ENCODE results near the gene CNR2.
"Not testable (repeated sequence)": the region's sequence is repeated elsewhere in the genome, so short reads cannot be mapped to it uniquely, and the experiment has no call there.

CNR2 gene

DNA sequence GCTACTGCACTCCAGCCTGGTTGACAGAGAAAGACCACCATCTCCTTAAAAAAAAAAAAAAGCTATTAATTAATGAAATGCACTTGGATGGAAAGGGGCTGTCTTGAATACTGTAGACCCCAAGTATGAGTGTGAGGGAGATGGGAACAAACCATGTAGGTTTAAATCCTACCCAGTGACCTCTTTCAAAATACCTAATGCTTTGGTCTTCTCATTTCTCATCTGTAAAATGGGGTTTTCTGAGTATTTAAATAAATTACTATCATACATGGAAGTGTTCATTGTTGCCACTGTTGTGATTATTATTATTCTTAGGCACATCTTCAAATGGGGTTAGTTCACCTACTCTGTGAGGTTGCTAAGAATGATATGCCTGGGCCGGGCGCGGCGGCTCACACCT is 27.9 kb downstream of the CNR2 start:
- DNase-seq (ENCODE audit: low read depth), result no peak

DNA sequence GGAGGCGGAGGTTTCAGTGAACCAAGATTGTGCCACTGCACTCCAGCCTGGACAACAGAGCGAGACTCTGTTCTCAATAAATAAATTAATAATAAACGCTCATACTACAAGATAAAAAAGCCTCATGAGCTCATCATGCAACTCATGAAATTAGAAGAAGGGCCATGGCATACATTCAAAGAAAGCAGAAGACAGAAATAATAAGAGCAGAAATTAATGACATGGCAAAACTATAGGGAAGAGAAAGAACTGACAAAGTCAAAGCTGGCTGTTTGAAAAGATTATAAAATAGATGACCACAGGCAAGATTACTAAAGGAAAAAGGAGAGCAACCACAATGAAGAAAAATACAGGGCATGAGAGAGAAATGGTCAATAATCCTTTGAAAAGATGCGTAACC is 30.4 kb downstream of the CNR2 start:
- no peak for DNase-seq (ENCODE audit: low read depth)

DNA sequence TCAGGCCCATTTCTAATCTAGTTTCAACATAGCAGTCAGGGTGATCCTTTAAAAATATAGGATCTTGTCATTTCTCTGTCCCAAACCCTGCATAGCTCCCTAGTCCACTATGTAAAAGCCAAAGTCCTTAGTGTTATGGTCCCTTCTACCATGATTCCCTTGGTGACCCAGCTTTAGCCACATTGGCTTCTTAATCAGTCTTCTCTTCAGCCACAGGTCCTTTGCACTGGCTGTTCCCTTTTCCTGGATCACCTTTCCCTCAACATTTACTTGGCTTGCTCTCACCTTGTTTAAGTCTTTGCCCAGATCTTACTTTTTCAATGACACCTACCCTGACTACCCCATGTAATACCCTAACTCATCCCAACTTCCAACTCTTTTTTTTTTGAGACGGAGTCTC is 33.4 kb downstream of the CNR2 start:
- no peak for DNase-seq (ENCODE audit: low read depth)

DNA sequence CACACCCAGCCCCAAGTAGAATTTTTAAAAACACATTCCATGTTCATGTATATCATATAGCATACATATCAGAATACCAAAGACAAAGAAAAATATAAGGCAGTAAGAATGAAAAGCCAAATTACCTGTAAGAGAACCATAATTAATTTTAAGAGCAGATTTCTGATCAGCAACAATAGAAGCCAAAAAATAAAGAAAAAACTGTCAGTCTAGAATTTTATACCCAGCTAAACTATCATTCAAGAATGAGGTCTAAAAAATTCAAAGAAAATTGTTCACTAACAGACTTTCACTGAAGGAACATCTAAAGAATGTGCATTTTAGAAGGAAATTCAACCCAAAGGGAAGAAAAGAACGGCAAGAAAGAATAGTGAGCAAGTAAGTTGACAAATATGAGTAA is 34.5 kb downstream of the CNR2 start:
- DNase-seq (ENCODE audit: low read depth), result no peak

DNA sequence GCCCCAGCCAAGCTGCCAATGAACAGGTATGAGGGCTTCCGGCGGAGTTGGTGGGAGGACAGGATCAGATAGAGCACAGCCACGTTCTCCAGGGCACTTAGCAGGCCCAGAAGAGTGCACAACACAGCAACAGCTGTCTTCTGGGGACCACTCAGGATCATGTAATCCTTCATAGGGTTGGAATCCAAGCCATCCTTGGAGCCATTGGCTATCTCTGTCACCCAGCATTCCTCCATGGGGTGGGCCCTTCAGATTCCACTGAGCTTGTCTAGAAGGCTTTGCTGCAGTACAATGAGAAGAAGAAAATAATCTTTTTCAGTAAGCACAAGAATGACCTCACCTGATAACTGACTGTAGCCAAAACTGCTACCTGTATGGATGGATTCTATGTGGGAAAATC is 37.8 kb downstream of the CNR2 start:
- DNase-seq (ENCODE audit: low read depth), result no peak

DNA sequence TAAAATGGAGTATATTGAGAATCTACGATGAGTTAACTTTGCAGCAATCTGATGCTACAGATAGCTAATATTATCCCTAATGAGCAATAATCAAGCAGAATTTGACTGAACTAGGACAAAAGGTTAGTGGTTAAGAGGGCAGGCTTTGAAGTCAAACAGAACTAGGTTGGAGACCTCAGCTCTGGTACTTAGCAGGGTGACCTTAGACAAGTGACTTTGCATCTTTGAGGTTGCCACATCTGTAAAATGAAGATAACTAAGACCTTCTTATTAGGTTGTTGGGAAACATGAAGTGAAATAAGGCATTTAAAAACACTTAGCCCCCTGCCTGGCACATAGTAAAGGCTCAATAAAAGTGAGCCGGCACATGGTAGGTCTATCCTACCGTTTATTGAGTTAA is 40.7 kb downstream of the CNR2 start:
- DNase-seq (ENCODE audit: low read depth), result no peak

DNA sequence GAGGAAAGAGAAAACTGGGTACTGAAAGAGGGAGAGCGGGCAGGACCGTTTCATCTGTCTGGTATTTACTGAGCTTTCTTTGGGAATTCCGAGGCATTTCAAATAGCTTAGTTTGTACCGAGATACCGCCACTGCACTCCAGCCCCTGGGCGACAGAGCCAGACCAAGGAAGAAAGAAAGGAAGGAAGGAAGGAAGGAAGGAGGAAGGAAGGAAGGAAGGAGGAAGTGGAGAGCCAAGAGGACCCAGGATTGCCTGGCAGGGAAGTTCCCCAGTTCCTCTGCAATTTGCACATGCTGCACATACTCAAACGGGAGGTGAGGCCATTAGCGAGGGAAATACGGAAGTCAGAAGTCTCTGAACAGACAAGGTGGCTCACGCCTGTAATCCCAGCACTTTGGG is 44.1 kb downstream of the CNR2 start:
- no peak for DNase-seq (ENCODE audit: low read depth)

DNA sequence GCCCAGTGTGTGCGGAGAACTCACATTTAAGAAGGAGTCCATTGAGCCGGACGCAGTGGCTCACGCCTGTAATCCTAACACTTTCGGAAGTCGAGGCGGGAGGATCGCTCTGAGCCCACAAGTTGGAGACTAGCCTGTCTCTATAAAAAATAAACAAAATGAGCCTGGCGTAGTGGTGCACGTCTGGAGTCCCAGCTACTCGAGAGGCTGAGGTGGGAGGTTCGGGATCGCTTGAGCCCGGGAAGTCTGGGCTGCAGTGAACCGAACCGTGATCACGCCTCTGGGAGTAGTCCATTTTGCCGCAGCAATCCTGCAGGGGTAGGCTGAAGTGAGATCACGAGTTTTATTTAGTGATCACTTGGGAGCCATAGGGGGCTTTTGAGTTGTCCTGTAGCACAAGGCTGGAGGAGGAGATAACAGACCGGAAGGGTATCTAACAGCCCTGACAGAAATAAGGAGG is 44.6 kb downstream of the CNR2 start:
- no peak for DNase-seq (ENCODE audit: low read depth)

DNA sequence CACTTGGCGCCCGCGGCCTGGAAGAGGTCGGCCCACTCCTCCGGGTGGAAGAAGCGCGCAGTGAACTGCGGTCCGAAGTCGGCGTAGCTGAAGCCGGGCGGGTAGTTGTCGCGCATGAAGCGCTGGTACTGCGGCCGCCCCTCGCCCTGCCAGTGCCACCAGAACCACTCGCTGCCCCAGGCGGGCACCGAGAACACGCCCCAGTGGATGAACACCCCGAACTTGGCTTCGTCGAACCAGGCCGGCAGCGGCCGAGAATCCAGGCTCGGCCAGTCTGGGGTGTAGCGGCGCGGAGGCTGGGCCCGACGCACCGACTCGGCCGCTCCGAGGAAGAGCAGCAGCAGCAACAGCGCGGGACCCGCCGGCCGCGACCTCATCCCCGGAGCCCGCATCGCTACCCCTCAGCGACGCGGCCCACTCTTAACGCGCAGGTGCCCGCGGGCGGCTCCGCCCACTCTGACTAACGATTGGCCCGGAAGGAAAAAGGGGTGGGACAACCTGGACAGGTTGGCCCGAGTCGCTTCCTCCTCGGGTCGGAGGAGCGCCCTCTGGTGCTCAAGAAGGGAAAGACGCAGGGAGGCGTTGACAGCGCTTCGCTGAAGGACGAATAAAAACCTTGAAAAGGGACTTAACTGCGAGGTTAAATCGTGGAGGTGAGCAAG is 45.1 kb downstream of the CNR2 start, which contains the start of gene FUCA1:
FUCA1 (minus strand) TSS at position 396 of the 662 bp plus-strand sequence; CDS start at position 392, 4 bp downstream.
- DNase-seq (ENCODE audit: low read depth), result peak; percentile 92

DNA sequence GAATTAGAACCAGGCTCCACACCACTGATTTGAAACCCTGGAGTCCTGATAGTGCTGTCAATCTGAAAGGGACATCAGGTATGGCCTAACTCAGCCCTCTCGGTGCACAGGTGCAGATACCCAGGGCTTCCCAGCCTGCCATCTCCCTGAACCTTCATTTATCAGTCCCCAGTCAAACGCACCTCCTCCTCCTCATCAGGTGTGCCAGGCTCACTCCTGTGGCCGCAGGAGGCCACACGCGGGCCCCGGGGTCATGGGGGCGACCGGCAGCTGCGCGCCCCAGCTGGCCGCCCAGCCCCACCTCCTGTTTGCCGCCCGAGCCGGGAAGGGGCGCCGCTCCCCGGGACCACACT is 45.6 kb downstream of the CNR2 start:
- DNase-seq (ENCODE audit: low read depth), result no peak

DNA sequence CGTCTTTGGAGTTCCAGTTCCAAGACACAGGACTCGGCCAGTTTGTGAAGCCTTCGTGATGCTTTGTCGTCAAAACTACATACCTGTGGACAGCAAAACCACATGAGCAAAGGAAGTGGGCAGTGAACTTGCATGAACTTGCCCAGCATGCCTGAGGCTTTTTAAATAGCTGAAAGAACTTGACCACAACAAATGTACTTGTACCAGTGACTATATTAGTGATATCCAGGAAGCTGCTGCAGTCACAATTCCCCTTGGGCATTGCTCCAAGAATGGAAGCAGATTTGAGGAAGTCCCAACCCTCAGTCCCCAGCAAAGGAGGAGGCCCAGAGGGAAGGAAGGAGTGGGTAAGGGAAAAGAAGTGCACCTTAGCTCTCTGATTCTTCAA is 47.6 kb downstream of the CNR2 start:
- no peak for DNase-seq (ENCODE audit: low read depth)

DNA sequence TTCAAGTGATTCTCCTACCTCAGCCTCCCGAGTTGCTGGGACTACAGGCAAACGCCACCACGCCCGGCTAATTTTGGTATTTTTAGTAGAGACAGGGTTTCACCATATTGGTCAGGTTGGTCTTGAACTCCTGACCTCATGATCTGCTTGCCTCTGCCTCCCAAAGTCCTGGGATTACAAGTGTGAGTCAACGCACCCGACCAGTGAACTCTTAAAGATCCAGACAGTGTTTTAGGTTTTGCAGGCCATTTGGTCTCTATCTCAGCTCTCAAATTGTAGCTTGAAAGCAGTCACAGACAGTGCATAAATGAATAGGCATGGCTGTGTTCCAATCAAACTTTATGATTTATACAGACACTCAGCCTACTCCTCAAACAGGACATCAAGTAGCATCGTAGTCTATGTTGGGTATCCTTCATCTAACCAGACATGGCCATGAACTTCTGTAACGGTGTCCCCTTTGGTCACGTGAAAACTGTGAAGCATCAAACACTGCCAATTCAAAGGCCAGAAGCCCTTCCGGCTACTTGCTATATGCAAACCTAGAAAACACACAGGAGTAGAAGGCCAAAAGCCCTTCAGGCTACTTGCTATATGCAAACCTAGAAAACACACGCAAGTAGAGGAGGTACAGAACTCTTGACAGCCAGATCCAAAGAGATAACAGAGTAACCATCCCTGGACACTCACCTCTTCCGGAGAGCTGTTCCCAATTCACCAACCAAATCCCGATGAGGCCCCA is 48.2 kb downstream of the CNR2 start:
- DNase-seq (ENCODE audit: low read depth), result no peak

DNA sequence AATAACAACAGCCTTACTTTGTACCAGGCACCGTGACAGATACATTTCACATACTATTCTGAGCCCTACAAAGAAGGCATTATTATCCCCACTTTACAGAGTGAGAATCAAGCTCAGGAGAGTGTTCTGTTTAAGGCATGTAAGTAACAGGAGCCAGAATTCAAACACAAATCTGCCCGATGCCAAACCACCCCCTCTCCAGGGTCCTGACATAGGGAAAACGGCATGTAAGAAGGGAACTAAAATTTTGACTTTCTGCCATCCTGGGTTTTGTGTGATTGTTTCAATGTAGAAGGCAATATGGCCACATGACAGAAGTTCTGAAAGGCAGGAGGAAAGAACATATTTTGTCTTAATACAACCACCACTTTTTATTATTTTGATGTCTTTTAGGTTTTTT is 50.5 kb downstream of the CNR2 start:
- no peak for DNase-seq (ENCODE audit: low read depth)

DNA sequence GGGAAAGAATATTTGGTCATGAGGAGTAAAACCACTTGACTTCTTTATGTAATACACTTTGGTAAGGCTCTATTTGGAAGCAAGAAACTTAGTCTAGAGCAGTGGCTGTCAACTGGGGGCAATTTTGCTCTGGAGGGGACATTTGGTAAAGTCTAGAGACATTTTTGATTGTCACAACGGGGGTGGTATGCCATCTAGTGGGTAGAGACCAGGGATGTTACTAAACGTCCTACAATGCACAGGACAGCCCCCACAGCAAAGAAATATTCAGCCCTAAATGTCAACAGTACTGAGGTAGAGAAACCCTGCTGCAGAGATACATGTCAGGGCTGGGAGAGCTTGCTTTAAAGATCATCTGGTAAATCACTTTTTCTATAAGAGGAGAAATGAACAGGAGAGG is 58.6 kb downstream of the CNR2 start:
- DNase-seq (ENCODE audit: low read depth), result no peak

DNA sequence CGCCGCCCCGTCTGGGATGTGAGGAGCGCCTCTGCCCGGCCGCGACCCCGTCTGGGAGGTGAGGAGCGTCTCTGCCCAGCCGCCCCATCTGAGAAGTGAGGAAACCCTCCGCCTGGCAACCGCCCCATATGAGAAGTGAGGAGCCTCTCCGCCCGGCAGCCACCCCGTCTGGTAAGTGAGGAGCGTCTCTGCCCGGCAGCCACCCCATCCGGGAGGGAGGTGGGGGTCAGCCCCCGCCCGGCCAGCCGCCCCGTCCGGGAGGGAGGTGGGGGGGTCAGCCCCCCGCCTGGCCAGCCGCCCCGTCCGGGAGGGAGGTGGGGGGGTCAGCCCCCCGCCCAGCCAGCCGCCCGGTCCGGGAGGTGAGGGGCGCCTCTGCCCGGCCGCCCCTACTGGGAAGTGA is 60.0 kb downstream of the CNR2 start:
- DNase-seq (ENCODE audit: low read depth), result not testable (repeated sequence)

DNA sequence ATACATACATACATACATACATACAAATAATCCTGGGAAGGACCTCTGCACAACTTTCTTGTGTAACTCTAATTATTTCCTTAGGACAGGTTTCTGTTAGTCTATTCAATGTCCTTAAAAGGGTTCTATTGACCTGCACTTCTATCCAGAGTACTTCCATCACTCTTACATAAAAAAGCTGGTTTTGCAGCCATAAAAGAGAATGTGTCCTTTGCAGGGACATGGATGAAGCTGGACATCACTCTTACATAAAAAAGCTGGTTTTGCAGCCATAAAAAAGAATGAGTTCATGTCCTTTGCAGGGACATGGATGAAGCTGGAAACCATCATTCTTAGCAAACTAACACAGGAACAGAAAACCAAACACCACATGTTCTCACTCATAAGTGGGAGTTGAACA is 61.8 kb downstream of the CNR2 start:
- DNase-seq (ENCODE audit: low read depth), result not testable (repeated sequence)

DNA sequence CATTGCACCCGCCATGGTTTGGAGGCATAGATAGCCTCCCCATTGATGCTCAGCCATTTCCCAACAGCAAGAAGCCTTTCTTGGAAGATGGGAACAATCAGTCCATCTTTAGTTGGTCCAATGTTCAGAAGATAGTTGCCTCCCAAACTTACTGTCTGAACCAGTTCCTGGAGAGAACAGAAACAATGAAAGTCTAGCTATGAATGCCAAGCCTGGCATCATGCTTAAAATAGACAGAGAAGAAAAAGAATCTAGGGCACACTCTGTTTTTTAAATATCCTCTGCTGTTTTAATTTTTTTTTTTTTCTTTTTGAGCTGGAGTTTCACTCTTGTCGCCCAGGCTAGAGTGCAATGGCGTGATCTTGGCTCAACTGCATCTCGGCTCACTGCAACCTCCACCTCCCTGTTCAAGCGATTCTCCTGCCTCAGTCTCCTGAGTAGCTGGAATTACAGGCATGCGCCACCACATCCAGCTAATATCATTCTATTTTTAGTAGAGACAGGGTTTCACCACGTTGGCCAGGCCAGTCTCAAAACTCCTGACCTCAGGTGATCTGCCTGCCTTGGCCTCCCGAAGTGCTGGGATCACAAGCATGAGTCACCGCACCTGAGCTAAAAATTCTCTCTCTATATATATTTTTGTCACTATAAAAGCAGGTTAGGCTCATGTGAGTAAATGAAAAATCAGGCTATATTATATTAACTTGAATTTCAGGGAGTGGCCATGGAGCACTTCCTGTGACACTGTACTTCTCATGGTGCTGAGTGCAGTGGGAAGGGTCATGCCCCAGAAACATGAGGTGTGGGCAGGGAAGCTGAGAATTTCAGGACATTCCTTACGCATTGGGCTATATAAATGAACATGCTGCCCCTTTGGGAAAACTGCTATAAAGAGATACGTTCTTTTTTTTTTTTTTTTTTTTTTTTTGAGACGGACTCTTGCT is 64.2 kb downstream of the CNR2 start:
- DNase-seq (ENCODE audit: low read depth), result no peak

DNA sequence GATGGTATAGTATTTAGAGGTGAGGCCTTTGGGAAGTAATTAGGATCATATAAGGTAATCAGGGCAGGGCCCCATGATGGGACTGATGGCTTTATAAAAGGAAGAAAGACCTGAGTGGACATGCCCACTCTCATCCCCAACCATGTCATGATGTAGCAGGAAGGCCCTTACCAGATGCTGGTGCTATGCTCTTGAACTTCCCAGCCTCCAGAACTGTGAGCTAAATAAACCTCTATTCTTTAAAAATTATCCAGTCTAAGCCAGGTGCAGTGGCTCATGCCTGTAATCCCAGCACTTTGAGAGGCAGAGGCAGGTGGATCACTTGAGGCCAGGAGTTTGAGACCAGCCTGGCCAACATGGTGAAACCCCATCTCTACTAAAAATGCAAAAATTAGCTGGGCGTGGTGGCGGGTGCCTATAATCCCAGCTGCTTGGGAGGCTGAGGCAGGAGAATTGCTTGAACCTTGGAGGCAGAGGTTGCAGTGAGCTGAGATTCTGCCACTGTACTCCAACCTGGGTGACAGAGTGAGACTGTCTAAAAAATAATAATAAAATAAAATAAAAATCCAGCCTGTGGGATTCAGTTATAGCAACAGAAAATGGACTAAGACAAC is 65.6 kb downstream of the CNR2 start:
- DNase-seq (ENCODE audit: low read depth), result not testable (repeated sequence)

DNA sequence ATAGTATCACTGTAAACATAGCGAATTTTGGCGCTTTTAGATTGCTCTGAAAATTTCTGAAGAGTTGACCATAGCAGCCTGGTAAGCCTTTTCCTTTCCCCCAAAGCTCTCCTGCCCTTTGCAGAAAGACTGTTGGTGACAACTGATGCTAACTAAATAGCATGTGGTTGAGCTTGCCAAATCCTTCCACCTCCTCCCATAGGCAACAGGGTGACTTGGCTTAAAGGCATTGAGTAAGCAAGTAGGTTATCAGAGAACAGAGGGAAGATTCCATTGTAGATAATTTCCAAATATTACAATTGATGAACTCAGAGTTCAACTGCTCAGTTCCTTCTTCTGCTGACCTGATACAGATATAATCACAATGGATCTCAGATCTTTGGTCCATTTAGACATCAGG is 68.0 kb downstream of the CNR2 start:
- DNase-seq (ENCODE audit: low read depth), result no peak

DNA sequence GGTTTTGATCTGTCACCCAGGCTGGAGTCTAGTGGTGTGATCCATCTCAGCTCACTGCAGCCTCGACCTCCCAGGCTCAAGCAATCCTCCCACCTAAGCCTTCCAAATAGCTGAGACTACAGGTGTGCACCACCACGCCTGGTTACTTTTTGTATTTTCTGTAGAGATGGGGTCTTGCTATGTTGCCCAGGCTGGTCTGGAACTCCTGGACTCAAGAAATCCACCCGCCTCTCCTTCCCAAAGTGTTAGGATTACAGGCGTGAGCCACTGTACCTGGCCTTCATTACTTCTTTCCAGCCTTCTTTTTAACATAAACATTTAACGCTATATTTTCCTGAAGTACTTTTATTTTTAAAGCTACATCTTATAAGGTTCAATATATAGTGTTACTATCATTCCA is 69.5 kb downstream of the CNR2 start:
- no peak for DNase-seq (ENCODE audit: low read depth)

DNA sequence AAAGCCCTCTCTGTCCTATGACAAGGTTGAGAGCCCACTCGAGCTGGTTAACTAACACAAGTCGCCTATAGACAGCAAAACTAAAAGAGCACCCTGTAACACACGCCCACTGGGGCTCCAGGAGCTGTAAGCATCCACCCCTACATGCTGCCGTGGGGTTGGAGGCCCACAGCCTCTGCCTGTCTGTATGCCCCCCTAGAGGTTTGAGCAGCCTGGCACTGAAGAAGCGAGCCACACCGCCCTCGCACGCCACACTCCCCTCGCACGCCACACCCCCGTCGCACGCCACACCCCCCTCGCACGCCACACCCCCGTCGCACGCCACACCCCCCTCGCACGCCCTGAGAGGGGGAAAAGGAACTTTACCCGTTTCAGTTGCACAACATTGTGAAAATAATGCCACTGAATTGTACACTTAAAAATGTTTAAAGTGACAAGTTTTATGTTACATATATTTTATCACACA is 74.7 kb downstream of the CNR2 start:
- DNase-seq (ENCODE audit: low read depth), result peak; percentile 54

DNA sequence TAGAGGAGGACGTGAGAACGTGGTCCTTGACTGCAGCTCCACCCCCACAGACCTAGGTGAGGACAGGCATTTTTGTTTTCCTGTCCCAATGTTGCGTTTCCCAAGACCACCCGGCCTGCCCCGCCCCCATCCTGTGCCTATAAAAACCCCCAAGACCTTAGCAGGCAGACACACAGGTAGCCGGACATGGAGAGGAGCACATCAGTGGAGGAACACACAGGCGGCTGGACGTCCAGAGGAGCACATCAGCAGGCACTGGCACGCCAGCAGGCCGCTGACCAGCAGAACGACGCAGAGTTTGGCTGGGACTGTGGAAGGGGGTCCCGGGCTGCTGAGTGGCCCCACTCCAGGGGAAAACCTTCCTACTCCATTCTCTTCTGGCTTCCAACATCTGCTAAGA is 75.3 kb downstream of the CNR2 start:
- DNase-seq (ENCODE audit: low read depth), result no peak

Data from stimulated activated CD8-positive, alpha-beta memory T cell treated with anti-CD3 and anti-CD28 coated beads, Interleukin-4, amount 100 ng/mL, for 24 hours (primary cell).